Activated T-cell treated with anti-CD3 and anti-CD28 coated beads, Interleukin-2, amount 50 U/mL, for 72 hours (primary cell): ENCODE measurements around the gene CLCN5. TPM values are rescaled to one million over a fixed set of nuclear protein-coding genes. Genes with fewer than 3 reads are reported as not detected.
"Not testable (repeated sequence)": the region's sequence is repeated elsewhere in the genome, so short reads cannot be mapped to it uniquely, and the experiment has no call there.

Source experiments
- ATAC-seq, 2 donors: fragments of 150-1000 bp; cut with Tn5 transposase; replicated peaks in 1 of 2; 2 replicates each; pipeline ENCODE4 v1.10.0; 2021; ENCODE audit warnings: moderate library complexity in 2 of 2, mild to moderate bottlenecking in 1 of 2
- DNase-seq, 2 donors: peaks; one replicate each; pipeline ENCODE4 v3.0.0; 2021 to 2022; ENCODE audit warnings: mixed read lengths in 1 of 2
- H3K27ac Mint-ChIP-seq: one replicate; pipeline ENCODE4 v1.8.0; 2022; ENCODE audit warnings: mild to moderate bottlenecking, moderate library complexity, mixed read lengths
- H3K27me3 Mint-ChIP-seq: one replicate; pipeline ENCODE4 v1.8.0; 2022; ENCODE audit warnings: low read depth, mixed read lengths
- H3K36me3 Mint-ChIP-seq, 2 donors: one replicate each; pipeline ENCODE4 v1.8.0; 2022; ENCODE audit warnings: mixed read lengths in 2 of 2, mild to moderate bottlenecking in 1 of 2; ENCODE audit not compliant: insufficient read depth in 2 of 2
- H3K4me1 Mint-ChIP-seq: one replicate; pipeline ENCODE4 v1.8.0; 2022; ENCODE audit warnings: low read depth, mixed read lengths
- H3K4me3 Mint-ChIP-seq, 2 donors: one replicate each; pipeline ENCODE4 v1.8.0; 2022; ENCODE audit warnings: mild to moderate bottlenecking in 2 of 2, mixed read lengths in 2 of 2, moderate library complexity in 2 of 2
- H3K9me3 Mint-ChIP-seq, 2 donors: one replicate each; pipeline ENCODE4 v1.8.0; 2022; ENCODE audit warnings: mixed read lengths in 2 of 2
- total RNA-seq, 2 donors: library from RNA; stranded (reverse); gene quantifications; one replicate each; pipeline ENCODE4 v1.2.3, GENCODE V29; 2022

CLCN5 gene
- total RNA-seq, 2 donors from 2014 or later, result 4.2 to 4.3 TPM

GRCh38 chrX:49991758-49992157, 69.4 kb downstream of the CLCN5 start:
- no peak overlapping the region for H3K27ac Mint-ChIP-seq
- DNase-seq, result no peak
- peaks cover 5% of the 10 kb centered on the region for H3K4me1 Mint-ChIP-seq
- H3K27me3 Mint-ChIP-seq, result peaks cover 28% of the 10 kb centered on the region
- no peaks in the 10 kb centered on the region for H3K36me3 Mint-ChIP-seq
- ATAC-seq, result no peak
- H3K9me3 Mint-ChIP-seq, result no peaks in the 10 kb centered on the region
- H3K4me3 Mint-ChIP-seq, result no peak overlapping the region

DNA sequence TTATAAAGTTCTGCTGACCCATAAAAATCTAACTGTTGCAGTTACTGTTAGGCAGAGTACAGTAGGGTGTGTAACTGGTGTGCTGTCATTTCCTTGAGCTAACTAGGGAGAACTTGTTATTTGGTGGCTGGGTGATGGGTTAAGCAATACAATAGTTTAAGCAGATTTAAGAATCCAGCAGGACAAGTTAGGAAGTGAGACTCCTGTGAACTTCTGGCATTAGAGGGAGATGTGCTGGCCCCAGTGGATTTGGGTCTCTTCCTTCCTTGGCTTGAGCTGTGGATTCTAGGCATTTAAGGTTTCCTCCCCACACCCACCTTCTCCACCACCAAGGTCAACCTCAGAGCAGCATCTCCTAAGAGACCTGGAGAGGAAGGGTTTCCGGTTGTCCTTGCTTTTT, 70.5 kb downstream of the CLCN5 start:
- H3K36me3 Mint-ChIP-seq, result no peaks in the 10 kb centered on the region
- peaks cover 5% of the 10 kb centered on the region for H3K4me1 Mint-ChIP-seq
- H3K9me3 Mint-ChIP-seq, result no peaks in the 10 kb centered on the region
- H3K27ac Mint-ChIP-seq, result no peak overlapping the region
- DNase-seq, result no peak
- no peak for ATAC-seq
- H3K4me3 Mint-ChIP-seq, result no peak overlapping the region
- H3K27me3 Mint-ChIP-seq, result peaks cover 37% of the 10 kb centered on the region

- Mint-ChIP-seq H3K27ac (no peak overlapping the region), H3K9me3 (no peaks in the 10 kb centered on the region), H3K4me1 (peaks cover 5% of the 10 kb centered on the region), H3K36me3 (no peaks in the 10 kb centered on the region), H3K27me3 (peaks cover 37% of the 10 kb centered on the region), H3K4me3 (no peak overlapping the region)
- DNase-seq, result no peak
- ATAC-seq, result no peak
These were observed 71.3 kb downstream of the CLCN5 start for GRCh38 chrX:49993661-49994060.

DNA sequence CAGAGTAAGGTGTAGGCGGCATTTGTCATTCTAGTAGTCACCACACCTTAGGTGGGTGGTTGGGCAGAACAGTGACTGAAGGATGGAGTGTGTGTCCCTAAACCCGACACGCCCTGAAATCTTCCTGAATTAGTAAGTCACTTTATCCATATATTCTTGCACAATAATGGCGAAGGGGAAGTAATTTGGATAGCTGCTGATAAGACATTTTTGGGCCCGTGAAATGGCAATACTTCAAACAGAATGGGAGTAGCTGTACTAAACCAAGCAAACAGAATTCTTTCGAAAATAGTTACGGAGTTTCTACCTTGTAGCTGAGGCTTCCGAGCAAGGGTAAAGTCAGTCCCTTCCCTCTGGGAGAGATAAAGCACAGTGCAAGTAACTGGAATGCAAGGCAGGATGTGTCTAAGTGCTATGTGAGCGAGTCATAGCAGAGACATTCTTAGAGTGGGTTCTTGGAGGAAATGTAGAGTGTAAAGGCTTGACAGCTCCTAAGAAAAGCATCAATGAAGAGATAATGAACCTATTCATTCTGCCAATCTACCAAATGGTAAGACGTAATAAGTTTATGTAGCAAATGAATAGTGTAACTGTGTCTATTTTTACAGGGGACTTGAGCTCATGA, 72.8 kb downstream of the CLCN5 start:
- Mint-ChIP-seq H3K4me1 (peaks cover 5% of the 10 kb centered on the region), H3K36me3 (no peaks in the 10 kb centered on the region), H3K27ac (no peak overlapping the region), H3K4me3 (no peak overlapping the region), H3K27me3 (peaks cover 41% of the 10 kb centered on the region), H3K9me3 (no peaks in the 10 kb centered on the region)
- DNase-seq (no peak), ATAC-seq (no peak)

DNA sequence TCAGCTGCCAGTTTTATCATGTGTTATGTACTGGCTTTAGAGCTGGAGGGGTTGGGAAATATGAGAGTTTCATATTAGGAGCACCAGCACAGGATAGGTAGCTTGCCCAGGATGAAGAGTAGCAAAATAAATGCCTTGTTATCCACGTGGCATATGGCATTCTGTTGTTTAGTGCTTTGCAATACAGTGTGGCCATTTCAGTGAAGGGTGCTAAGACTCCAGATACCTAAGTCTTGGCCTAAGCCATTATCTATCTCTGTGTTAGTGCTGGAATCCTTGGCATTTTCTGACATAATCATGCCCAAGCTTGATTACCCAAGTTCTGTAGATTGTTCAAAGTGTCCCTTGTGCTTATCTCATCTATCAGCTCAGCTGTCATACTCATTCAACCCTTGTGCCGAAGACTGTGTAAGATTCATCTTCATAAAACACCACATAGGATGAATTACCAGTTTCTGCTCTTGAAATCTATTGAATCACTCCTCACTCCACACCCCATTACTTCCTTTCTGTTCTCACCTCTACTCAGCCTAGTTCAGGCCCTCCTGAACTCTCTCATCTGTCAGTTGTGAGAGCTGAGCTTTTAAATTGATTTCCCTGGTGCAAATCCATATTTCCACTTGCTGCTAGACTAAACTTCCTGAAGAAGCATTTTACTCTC, 73.5 kb downstream of the CLCN5 start:
- DNase-seq, result no peak
- ATAC-seq, result peak; percentile 27 to 55
- no peaks in the 10 kb centered on the region for H3K36me3 Mint-ChIP-seq
- no peak overlapping the region for H3K4me3 Mint-ChIP-seq
- H3K27me3 Mint-ChIP-seq, result peaks cover 48% of the 10 kb centered on the region
- no peak overlapping the region for H3K27ac Mint-ChIP-seq
- no peaks in the 10 kb centered on the region for H3K9me3 Mint-ChIP-seq
- peaks cover 5% of the 10 kb centered on the region for H3K4me1 Mint-ChIP-seq

DNA sequence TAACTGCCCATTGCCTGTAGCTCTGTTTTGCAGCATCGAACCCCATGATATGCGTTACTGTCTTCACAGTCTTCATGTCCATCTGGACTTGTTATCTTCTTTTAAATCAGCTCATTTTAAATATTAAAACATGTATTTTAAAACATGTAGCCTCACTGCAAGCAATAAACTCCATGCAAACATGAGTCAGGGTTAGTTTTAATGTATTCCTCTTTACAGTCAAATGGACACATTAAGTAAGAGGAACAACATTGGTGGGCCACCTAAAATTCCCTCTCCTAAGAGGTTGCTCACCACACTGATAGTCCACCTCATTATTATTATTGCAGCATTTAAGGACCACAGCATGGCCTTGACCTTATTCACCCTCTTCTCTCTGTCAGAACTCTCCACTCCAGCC, 74.1 kb downstream of the CLCN5 start:
- no peaks in the 10 kb centered on the region for H3K9me3 Mint-ChIP-seq
- H3K4me3 Mint-ChIP-seq, result no peak overlapping the region
- H3K27ac Mint-ChIP-seq, result no peak overlapping the region

DNA sequence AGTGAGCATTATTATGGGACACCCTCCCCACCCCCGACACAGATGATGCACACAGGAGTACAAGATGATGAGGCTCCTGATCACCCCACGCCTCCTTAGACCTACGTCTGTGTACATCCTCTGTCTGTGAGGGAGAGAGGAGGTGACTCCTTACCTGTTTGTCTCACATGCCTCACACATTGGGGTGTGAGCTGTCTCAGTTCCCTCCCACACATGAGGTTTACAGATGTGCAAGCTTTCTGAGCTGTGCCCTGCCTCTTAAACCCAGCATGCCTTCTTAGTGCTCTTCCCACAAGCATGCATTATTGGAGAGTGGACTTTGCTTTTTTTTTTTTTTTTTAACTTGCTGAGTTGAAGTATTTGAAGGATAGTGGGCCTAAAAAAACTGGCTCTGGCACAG, 76.7 kb downstream of the CLCN5 start:
- no peaks in the 10 kb centered on the region for H3K9me3 Mint-ChIP-seq
- H3K27me3 Mint-ChIP-seq, result peaks cover 27% of the 10 kb centered on the region
- H3K4me1 Mint-ChIP-seq, result peaks cover 5% of the 10 kb centered on the region
- H3K4me3 Mint-ChIP-seq, result no peak overlapping the region
- DNase-seq, result peak; percentile 5 to 9
- H3K36me3 Mint-ChIP-seq, result no peaks in the 10 kb centered on the region
- peak; percentile 79 to 85 for ATAC-seq
- no peak overlapping the region for H3K27ac Mint-ChIP-seq

More for the DNA sequence above, 74.1 kb downstream of the CLCN5 start:
- ATAC-seq (no peak), DNase-seq (no peak)
- no peaks in the 10 kb centered on the region for H3K36me3 Mint-ChIP-seq
- H3K27me3 Mint-ChIP-seq, result peaks cover 48% of the 10 kb centered on the region
- peaks cover 5% of the 10 kb centered on the region for H3K4me1 Mint-ChIP-seq

- H3K36me3 Mint-ChIP-seq, result no peaks in the 10 kb centered on the region
- no peak for DNase-seq
These were observed 78.6 kb downstream of the CLCN5 start for GRCh38 chrX:50000937-50001542.

DNA sequence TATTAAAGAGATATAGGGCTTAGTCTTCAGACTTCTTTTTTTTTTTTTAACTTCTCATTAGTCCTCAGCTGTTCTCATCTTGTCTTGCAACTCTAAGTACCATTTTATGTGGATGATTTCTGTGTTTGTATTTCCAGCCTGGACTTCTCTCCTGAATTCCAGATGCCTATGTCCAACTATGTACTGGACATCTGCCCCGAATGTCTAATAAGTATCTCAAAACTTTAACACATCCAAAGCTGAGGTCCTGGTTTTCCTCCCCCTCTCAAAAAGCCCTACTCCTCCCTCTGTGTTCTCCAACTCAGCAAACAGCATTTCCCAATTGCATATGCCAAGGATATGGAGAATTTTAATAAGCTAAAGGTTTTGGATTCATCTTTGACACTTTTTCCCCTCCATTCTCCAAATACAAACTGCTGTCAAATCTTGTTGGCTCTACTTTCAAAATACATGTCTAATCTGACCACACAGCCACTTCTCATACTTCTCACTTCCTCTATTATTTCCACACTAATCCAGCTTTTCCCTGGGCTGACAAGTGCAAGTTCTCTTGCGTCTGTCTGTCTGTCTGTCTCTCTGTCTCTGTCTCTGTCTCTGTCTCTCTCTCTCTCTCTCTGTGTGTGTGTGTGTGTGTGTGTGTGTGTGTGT, 79.8 kb downstream of the CLCN5 start:
- Mint-ChIP-seq H3K9me3 (no peaks in the 10 kb centered on the region), H3K27me3 (peaks cover 20% of the 10 kb centered on the region)
- ATAC-seq, result no peak

More at GRCh38 chrX:50000937-50001542, 78.6 kb downstream of the CLCN5 start:
- H3K9me3 Mint-ChIP-seq, result no peaks in the 10 kb centered on the region
- peaks cover 25% of the 10 kb centered on the region for H3K27me3 Mint-ChIP-seq
- ATAC-seq, result no peak
- H3K4me1 Mint-ChIP-seq, result no peaks in the 10 kb centered on the region
- no peak overlapping the region for H3K4me3 Mint-ChIP-seq
- H3K27ac Mint-ChIP-seq, result peak overlapping the region; percentile 55

GRCh38 chrX:50003467-50003866, 81.1 kb downstream of the CLCN5 start:
- Mint-ChIP-seq H3K4me1 (no peaks in the 10 kb centered on the region), H3K36me3 (no peaks in the 10 kb centered on the region), H3K27ac (no peak overlapping the region), H3K4me3 (no peak overlapping the region), H3K27me3 (peaks cover 16% of the 10 kb centered on the region), H3K9me3 (no peaks in the 10 kb centered on the region)
- ATAC-seq (no peak), DNase-seq (no peak)

More for the DNA sequence above, 79.8 kb downstream of the CLCN5 start:
- no peaks in the 10 kb centered on the region for H3K36me3 Mint-ChIP-seq
- DNase-seq, result no peak
- H3K4me1 Mint-ChIP-seq, result no peaks in the 10 kb centered on the region
- H3K27ac Mint-ChIP-seq, result no peak overlapping the region
- H3K4me3 Mint-ChIP-seq, result no peak overlapping the region

DNA sequence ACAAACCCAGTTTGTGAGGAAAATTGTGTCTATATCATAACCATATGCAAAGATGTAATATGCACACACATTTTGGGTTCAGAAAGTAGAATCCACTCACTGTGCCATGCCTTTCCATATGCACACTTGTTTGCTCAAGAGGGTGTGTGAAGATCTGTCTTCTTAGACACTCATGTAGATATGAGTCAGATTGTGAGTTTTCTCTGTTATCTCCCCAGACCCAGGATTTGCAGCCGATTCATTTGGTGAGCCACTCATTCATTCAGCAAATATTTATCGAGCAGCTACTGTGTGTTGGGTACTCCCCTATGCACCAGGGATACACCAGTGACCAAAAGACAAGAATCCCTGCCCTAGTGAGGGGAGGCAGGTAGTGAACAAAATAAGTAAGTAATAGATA, 81.5 kb downstream of the CLCN5 start:
- no peak for ATAC-seq
- Mint-ChIP-seq H3K9me3 (no peaks in the 10 kb centered on the region), H3K4me3 (no peak overlapping the region), H3K4me1 (no peaks in the 10 kb centered on the region), H3K27ac (no peak overlapping the region), H3K36me3 (no peaks in the 10 kb centered on the region), H3K27me3 (peaks cover 16% of the 10 kb centered on the region)
- no peak for DNase-seq

DNA sequence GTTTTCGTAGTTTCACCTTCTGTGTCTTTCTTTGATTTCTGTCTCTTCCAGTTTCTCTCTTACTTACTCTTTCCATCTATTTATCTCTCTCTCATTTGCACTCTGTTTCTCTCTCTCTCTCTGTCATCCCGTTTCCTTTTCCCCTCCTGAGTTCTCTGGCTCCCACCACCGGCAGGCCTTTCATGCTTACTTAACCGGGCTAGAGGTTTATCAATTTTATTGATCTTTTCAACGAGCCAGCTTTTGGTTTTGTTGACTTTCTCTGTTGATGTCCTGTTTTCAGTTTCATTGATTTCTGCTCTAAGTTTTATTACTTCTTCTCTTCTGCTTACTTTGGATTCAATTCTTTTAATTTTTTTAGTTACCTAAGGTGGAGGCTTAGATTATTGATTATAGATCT, 103.2 kb downstream of the CLCN5 start:
- H3K36me3 Mint-ChIP-seq, H3K9me3 Mint-ChIP-seq, DNase-seq, ATAC-seq, H3K27me3 Mint-ChIP-seq, H3K4me1 Mint-ChIP-seq, H3K4me3 Mint-ChIP-seq: not testable (repeated sequence)
- H3K27ac Mint-ChIP-seq, result peak overlapping the region; percentile 85

DNA sequence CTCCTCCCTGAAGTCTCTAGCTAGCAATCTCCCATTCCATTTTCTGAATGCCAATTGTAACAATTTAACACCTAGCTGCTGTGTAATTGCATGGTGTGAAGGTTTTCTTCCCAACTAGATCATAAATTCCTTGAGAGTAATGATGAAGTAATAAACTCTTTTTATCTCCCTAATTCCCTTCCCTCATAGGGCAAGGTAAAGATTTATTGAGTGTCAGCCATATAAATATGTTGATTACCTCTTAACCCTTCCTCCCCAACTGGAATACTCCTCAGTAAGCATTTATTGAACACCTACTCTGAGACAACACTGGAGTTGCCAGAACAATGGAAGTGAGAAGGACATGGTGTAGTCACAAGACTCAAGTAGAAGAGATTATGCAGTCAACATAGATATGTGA, 112.7 kb downstream of the CLCN5 start:
- Mint-ChIP-seq H3K9me3 (no peaks in the 10 kb centered on the region), H3K4me1 (no peaks in the 10 kb centered on the region), H3K4me3 (no peak overlapping the region), H3K36me3 (peaks cover 0 to 4% of the 10 kb centered on the region in 2 donors), H3K27me3 (peaks cover 7% of the 10 kb centered on the region), H3K27ac (no peak overlapping the region)
- ATAC-seq, result no peak
- no peak for DNase-seq
